HG03175 (cell line): ENCODE results near the gene PLEKHG1.

ENCODE experiments used
- ATAC-seq: cut with Tn5 transposase; IDR thresholded peaks from one replicate; pipeline ENCODE4 v1.9.1; 2021; ENCODE audit warnings: mild to moderate bottlenecking, moderate library complexity; ENCODE audit not compliant: unreplicated experiment

PLEKHG1 gene

GRCh38 chr6:150588888-150589499, 10.7 kb upstream of the PLEKHG1 start:
- ATAC-seq = no peak

GRCh38 chr6:150589852-150590251, 9.8 kb upstream of the PLEKHG1 start:
- ATAC-seq = no peak

DNA sequence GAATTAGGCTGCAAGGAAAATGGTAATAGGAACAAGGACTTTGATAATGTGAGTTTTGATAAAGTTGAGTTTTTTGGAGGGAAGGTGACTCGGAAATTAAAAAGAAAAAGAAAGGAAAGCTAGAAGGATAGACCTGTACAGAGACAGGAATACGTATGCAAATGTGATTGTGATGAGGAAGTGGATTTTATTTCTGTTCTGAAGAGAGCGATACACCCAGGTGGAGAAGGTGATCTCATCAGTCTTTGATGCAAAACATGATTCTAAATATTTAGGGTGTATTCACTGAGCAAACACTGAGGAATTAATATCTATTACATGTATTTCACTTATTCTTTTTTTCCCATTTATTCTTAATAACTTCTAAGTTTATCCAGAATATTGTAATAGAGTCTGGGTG, 9.2 kb upstream of the PLEKHG1 start:
- ATAC-seq = no peak

- ATAC-seq = no peak
Observed at GRCh38 chr6:150592377-150592995, 7.2 kb upstream of the PLEKHG1 start.

GRCh38 chr6:150593119-150593518, 6.6 kb upstream of the PLEKHG1 start:
- no peak for ATAC-seq

DNA sequence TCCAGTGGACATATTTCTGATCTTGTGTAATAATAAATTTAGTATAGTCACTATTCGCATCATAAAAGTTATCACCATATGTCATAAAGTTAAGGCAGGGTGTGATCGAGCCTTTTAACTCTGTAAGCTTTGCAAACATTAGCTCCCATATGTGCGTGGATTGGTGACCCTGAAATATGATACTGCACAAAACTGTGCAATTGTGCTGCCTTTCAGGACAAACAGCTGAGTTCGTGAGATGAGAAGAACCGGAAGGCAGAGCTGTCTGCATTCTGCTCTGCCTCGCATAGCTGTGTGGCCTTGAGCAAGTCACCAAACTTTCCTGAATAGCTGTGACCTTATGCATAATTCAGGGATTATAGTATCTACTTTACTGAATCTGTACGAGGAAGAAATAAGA, 3.2 kb upstream of the PLEKHG1 start:
- no peak for ATAC-seq

DNA sequence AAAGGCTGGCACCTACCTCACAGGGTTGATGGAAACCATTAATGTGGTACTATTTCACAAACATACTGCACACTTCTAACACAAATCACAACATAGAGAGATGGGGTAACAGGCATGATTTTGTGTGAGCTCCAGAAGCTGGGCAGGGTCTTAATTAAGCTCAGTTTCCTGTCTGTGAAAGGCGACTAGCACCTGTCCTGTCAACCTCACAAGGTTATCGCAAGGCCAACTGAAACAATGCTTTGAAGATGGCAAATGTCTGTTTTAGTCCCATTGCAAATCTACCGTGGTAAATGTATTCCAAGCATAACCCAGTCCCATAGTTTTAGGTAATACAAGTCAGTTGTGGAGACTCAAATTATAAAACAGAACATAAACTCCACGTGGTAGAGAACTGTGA, 1.3 kb upstream of the PLEKHG1 start:
- ATAC-seq = no peak

GRCh38 chr6:150598858-150599198, 857 bp upstream of the PLEKHG1 start:
- no peak for ATAC-seq

DNA sequence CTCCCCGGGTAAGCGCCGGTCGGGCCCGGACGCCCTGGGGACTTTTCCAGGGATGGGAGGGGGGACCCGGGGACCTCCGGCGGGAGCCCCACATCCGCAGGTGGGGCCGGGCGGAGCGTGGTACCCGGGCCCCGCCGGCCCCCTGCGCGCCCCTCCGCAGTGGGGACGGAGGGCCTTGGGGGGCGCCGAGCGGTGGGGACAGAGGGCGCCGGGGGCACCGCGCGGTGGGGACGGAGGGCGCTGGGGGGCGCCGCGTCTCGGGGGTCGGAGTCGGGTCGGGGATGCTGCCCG, 270 bp downstream of the PLEKHG1 start:
- no peak for ATAC-seq

- ATAC-seq = peak; percentile 76
Observed at GRCh38 chr6:150600301-150601017, 774 bp downstream of the PLEKHG1 start.

GRCh38 chr6:150601439-150601838, 1.8 kb downstream of the PLEKHG1 start:
- ATAC-seq = no peak

GRCh38 chr6:150603176-150603575, 3.5 kb downstream of the PLEKHG1 start:
- ATAC-seq = no peak

- ATAC-seq = no peak
Observed at GRCh38 chr6:150604467-150604866, 4.8 kb downstream of the PLEKHG1 start.

GRCh38 chr6:150605333-150605732, 5.6 kb downstream of the PLEKHG1 start:
- no peak for ATAC-seq

- no peak for ATAC-seq
Observed at GRCh38 chr6:150606168-150606591, 6.5 kb downstream of the PLEKHG1 start.

GRCh38 chr6:150606647-150607328, 7.1 kb downstream of the PLEKHG1 start:
- no peak for ATAC-seq

DNA sequence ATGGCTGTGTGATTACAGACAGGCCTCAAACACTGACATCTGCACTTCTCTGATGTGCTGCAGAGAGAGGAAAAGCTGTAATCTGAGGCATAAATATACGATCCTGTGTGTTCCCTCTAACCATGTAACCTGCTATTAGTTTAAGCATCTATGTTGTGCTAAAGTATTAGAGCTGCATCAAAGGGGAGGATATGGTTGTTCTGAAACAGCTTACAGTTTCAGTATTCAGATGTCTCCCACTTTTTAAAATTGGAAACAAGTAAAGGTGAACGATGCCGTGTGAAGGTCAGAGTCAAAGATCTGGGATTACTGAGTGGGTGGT, 7.6 kb downstream of the PLEKHG1 start:
- ATAC-seq = no peak

DNA sequence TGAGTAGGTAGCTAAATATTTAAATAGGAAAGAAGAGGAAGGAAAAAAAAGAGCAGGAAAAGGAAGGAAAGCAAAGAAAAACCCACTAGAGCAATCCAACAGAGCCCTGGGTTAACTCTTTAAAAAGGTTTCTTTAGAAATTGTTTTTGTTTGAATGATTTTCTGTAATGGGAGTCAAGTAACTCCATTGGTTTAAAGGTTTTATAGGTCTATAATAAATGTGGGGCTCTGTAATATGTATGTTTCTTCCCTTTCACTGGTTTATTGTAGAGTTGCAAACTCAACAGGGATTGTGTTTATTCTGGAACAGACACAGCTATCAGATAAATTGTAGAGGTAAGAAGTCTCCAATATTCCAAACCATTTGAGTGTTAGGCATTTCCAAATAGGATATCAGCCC, 10.9 kb downstream of the PLEKHG1 start:
- ATAC-seq = no peak

- ATAC-seq = no peak
Observed at GRCh38 chr6:150613269-150613668, 13.6 kb downstream of the PLEKHG1 start.

DNA sequence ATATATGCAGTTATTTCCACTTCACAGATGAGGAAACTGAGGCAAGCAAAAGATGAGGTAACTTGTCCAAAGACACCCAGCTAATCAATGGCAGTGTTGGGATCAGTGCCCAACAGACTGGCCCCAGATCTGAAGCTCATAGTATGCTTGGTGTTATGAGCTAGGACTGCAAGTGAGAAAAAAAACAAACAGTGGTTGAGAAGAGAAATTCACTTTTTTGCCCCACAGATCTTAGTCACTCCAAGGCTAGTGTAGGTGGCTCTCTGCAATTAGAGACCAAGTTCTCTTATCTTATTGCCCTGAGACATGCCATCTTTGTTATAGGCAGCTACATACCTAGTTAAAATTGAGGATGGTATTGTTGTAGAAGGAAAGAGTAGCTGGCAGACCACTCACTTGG, 16.3 kb downstream of the PLEKHG1 start:
- ATAC-seq = no peak

GRCh38 chr6:150616586-150616985, 16.9 kb downstream of the PLEKHG1 start:
- no peak for ATAC-seq

- no peak for ATAC-seq
Observed at GRCh38 chr6:150617062-150617461, 17.4 kb downstream of the PLEKHG1 start.
